Right atrium auricular region (tissue), 2 donors: ENCODE results near the gene AKR1D1. TPM values are rescaled to one million over a fixed set of nuclear protein-coding genes. Genes with fewer than 3 reads are reported as not detected.
"Not testable (repeated sequence)": the region's sequence is repeated elsewhere in the genome, so short reads cannot be mapped to it uniquely, and the experiment has no call there.

Experiments used
- DNase-seq: peaks from one replicate; pipeline ENCODE4 v3.0.0-alpha.2; 2019; ENCODE audit warnings: low spot score
- H3K27ac ChIP-seq, 2 donors: fragments of 200-600 bp; sonication (generic); 1 replicate in 1 of 2; 2 replicates in 1 of 2; pipeline ENCODE4 v1.5.1; 2016 to 2019
- H3K27me3 ChIP-seq, 2 donors: fragments of 200-600 bp; sonication (generic); one replicate each; pipeline versions ENCODE4 v1.5.1 to v1.6.0; 2017 to 2019
- H3K36me3 ChIP-seq: fragments of 200-600 bp; sonication (generic); one replicate; pipeline ENCODE4 v1.5.1; 2016
- H3K4me1 ChIP-seq, 2 donors: fragments of 200-600 bp; sonication (generic); one replicate each; pipeline versions ENCODE4 v1.5.1 to v1.6.0; 2017 to 2019
- H3K4me3 ChIP-seq, 2 donors: fragments of 200-600 bp; sonication (generic); 1 replicate in 1 of 2; 2 replicates in 1 of 2; pipeline ENCODE4 v1.5.1; 2017 to 2019; ENCODE audit warnings: mild to moderate bottlenecking in 1 of 2, moderate library complexity in 1 of 2
- H3K9me3 ChIP-seq, 2 donors: fragments of 200-600 bp; sonication (generic); one replicate each; pipeline ENCODE4 v1.5.1; 2019
- CTCF ChIP-seq, 2 donors: fragments of 200-600 bp; sonication (generic); IDR thresholded peaks; one replicate each; pipeline ENCODE4 v1.5.1; 2019; ENCODE audit warnings: antibody characterized with exemption in 2 of 2
- total RNA-seq, 2 donors: library from RNA; depleted of rRNA; stranded (reverse); fragments of >200 nt; gene quantifications; one replicate each; pipeline ENCODE4 v1.1.0, GENCODE V29; 2016

The AKR1D1 gene
- total RNA-seq, 2 donors from 2014 or later, result not detected

- Histone ChIP-seq H3K27me3 (no peaks in the 10 kb centered on the region), H3K36me3 (no peaks in the 10 kb centered on the region), H3K9me3 (no peaks in the 10 kb centered on the region), H3K4me1 (no peaks in the 10 kb centered on the region), H3K27ac (no peak overlapping the region), H3K4me3 (no peak overlapping the region)
- no peak for TF ChIP-seq CTCF (IDR thresholded peaks at IDR 0.05)
- DNase-seq, result no peak
These were observed 26.6 kb upstream of the AKR1D1 start for GRCh38 chr7:138049505-138050116.

GRCh38 chr7:138051712-138052247, 24.5 kb upstream of the AKR1D1 start:
- not testable (repeated sequence) for H3K27me3 ChIP-seq

GRCh38 chr7:138052696-138053095, 23.6 kb upstream of the AKR1D1 start:
- Histone ChIP-seq H3K36me3 (no peaks in the 10 kb centered on the region), H3K27ac (no peak overlapping the region), H3K27me3 (no peaks in the 10 kb centered on the region), H3K4me3 (no peak overlapping the region), H3K9me3 (no peaks in the 10 kb centered on the region), H3K4me1 (no peaks in the 10 kb centered on the region)
- DNase-seq, result no peak
- no peak for TF ChIP-seq CTCF (IDR thresholded peaks at IDR 0.05)

More at GRCh38 chr7:138051712-138052247, 24.5 kb upstream of the AKR1D1 start:
- not testable (repeated sequence) for H3K9me3 ChIP-seq, H3K36me3 ChIP-seq, H3K27ac ChIP-seq, H3K4me3 ChIP-seq, H3K4me1 ChIP-seq, DNase-seq

- not testable (repeated sequence) for H3K4me3 ChIP-seq, H3K9me3 ChIP-seq, H3K4me1 ChIP-seq, DNase-seq, H3K27me3 ChIP-seq, H3K36me3 ChIP-seq, H3K27ac ChIP-seq
These were observed 20.6 kb upstream of the AKR1D1 start for GRCh38 chr7:138055698-138056097.

GRCh38 chr7:138063400-138063799, 12.9 kb upstream of the AKR1D1 start:
- Histone ChIP-seq H3K36me3 (no peaks in the 10 kb centered on the region), H3K4me3 (no peak overlapping the region), H3K9me3 (no peaks in the 10 kb centered on the region), H3K27me3 (no peaks in the 10 kb centered on the region), H3K27ac (no peak overlapping the region), H3K4me1 (no peaks in the 10 kb centered on the region)
- no peak for DNase-seq
- no peak for TF ChIP-seq CTCF (IDR thresholded peaks at IDR 0.05)

GRCh38 chr7:138064856-138065357, 11.4 kb upstream of the AKR1D1 start:
- Histone ChIP-seq H3K36me3 (no peaks in the 10 kb centered on the region), H3K4me1 (no peaks in the 10 kb centered on the region), H3K27ac (no peak overlapping the region), H3K4me3 (no peak overlapping the region), H3K9me3 (no peaks in the 10 kb centered on the region), H3K27me3 (no peaks in the 10 kb centered on the region)
- no peak for DNase-seq
- TF ChIP-seq CTCF (IDR thresholded peaks at IDR 0.05), result no peak

GRCh38 chr7:138065827-138066226, 10.4 kb upstream of the AKR1D1 start:
- no peak for DNase-seq
- H3K27ac ChIP-seq, result no peak overlapping the region
- TF ChIP-seq CTCF (IDR thresholded peaks at IDR 0.05), result no peak
- H3K4me3 ChIP-seq, result no peak overlapping the region
- H3K36me3 ChIP-seq, result no peaks in the 10 kb centered on the region
- no peaks in the 10 kb centered on the region for H3K4me1 ChIP-seq
- H3K9me3 ChIP-seq, result no peaks in the 10 kb centered on the region
- H3K27me3 ChIP-seq, result no peaks in the 10 kb centered on the region
